K562 (cell line): ENCODE data around the gene PRMT3. TPM values are rescaled to one million over a fixed set of nuclear protein-coding genes. Genes with fewer than 3 reads are reported as not detected.

Experiments used
- ARHGAP35 ChIP-seq: fragments of 450-650 bp; IDR thresholded peaks from 2 replicates; pipeline ENCODE4 v1.6.1; 2018; ENCODE audit not compliant: partially characterized antibody
- ATF3 ChIP-seq, 2 experiments: fragments of 450-650 bp in 1 of 2; sonication (generic) in 1 of 2; formaldehyde crosslinking in 1 of 2; IDR thresholded peaks in 1 of 2; conservative IDR thresholded peaks in 1 of 2; 2 replicates each; pipeline versions ENCODE4 v1.6.1 to v1.8.1; 2016 to 2023; ENCODE audit warnings: mild to moderate bottlenecking in 2 of 2, moderate library complexity in 2 of 2, inconsistent platforms in 1 of 2, missing genetic modification reagents in 1 of 2
- CREM ChIP-seq: IDR thresholded peaks from 2 replicates; pipeline ENCODE4 v1.6.1; 2014; ENCODE audit warnings: antibody characterized with exemption, low read depth
- DPF2 ChIP-seq: fragments of 450-650 bp; IDR thresholded peaks from 2 replicates; pipeline ENCODE4 v1.6.1; 2016
- KLF16 ChIP-seq: IDR thresholded peaks from 2 replicates; pipeline ENCODE4 v1.6.1; 2016; ENCODE audit warnings: antibody characterized with exemption
- MEIS2 ChIP-seq: fragments of 450-650 bp; IDR thresholded peaks from 2 replicates; pipeline ENCODE4 v1.6.1; 2014; ENCODE audit warnings: mild to moderate bottlenecking; ENCODE audit not compliant: partially characterized antibody
- NCOA4 ChIP-seq: fragments of 450-650 bp; IDR thresholded peaks from 2 replicates; pipeline ENCODE4 v1.6.1; 2018; ENCODE audit warnings: mild to moderate bottlenecking; ENCODE audit not compliant: partially characterized antibody
- PBX2 ChIP-seq, 2 experiments: IDR thresholded peaks in 1 of 2; conservative IDR thresholded peaks in 1 of 2; 2 replicates each; pipeline ENCODE4 v1.6.1; 2016; ENCODE audit warnings: low read depth in 2 of 2, mild to moderate bottlenecking in 1 of 2, missing compliant biosample characterization in 1 of 2, missing genetic modification characterization in 1 of 2, moderate library complexity in 1 of 2
- RNF219 ChIP-seq: fragments of 250-450 bp; sonication (Bioruptor Pico); IDR thresholded peaks from 2 replicates; pipeline ENCODE4 v1.5.0; 2022; ENCODE audit warnings: mild to moderate bottlenecking
- SMARCC2 ChIP-seq: fragments of 450-650 bp; IDR thresholded peaks from 2 replicates; pipeline ENCODE4 v1.6.1; 2017; ENCODE audit warnings: antibody characterized with exemption, moderate library complexity, mild to moderate bottlenecking, low read depth
- SMARCE1 ChIP-seq: fragments of 450-650 bp; IDR thresholded peaks from 2 replicates; pipeline ENCODE4 v1.7.1; 2016; ENCODE audit warnings: mild to moderate bottlenecking
- SRSF3 ChIP-seq: fragments of 200-400 bp; formaldehyde crosslinking; IDR thresholded peaks from 2 replicates; pipeline ENCODE4 v1.6.1; 2016; ENCODE audit warnings: mild to moderate bottlenecking, low read length, moderate library complexity; ENCODE audit not compliant: insufficient read depth
- STAT5A ChIP-seq: IDR thresholded peaks from 2 replicates; pipeline ENCODE4 v1.6.1; 2012; ENCODE audit warnings: low read length, inconsistent platforms, borderline replicate concordance
- TBL1XR1 ChIP-seq, 2 experiments: IDR thresholded peaks; 2 replicates each; pipeline ENCODE4 v1.6.1; 2012; ENCODE audit warnings: improper control_type of control experiment in 2 of 2, low read length in 2 of 2, mild to moderate bottlenecking in 1 of 2
- TEAD1 ChIP-seq, 2 experiments: fragments of 450-650 bp in 1 of 2; sonication (generic) in 1 of 2; formaldehyde crosslinking; IDR thresholded peaks; 2 replicates each; pipeline versions ENCODE4 v1.4.0 to v1.8.0; 2020 to 2022; ENCODE audit warnings: mild to moderate bottlenecking in 2 of 2, missing genetic modification reagents in 1 of 2
- TEAD4 ChIP-seq, 2 experiments: sonication (generic) in 1 of 2; formaldehyde crosslinking in 1 of 2; IDR thresholded peaks; 2 replicates each; pipeline versions ENCODE4 v1.6.1 to v1.8.0; 2012 to 2022; ENCODE audit warnings: borderline replicate concordance in 1 of 2, inconsistent platforms in 1 of 2, low read length in 1 of 2, mild to moderate bottlenecking in 1 of 2, missing genetic modification reagents in 1 of 2
- ZBED1 ChIP-seq: IDR thresholded peaks from 2 replicates; pipeline ENCODE4 v1.6.1; 2014
- ZFP36 ChIP-seq: fragments of 150-350 bp; IDR thresholded peaks from 2 replicates; pipeline ENCODE4 v1.6.1; 2018; ENCODE audit warnings: low read length, low read depth; ENCODE audit not compliant: partially characterized antibody
- ZNF316 ChIP-seq: fragments of 450-650 bp; IDR thresholded peaks from 2 replicates; pipeline ENCODE4 v1.6.1; 2016
- ZNF431 ChIP-seq: sonication (generic); formaldehyde crosslinking; IDR thresholded peaks from 2 replicates; pipeline ENCODE4 v1.8.0; 2022; ENCODE audit warnings: mild to moderate bottlenecking, missing genetic modification reagents
- polyA plus RNA-seq, 8 experiments: library from polyadenylated mRNA; depleted of rRNA in 4 of 8; stranded (reverse) in 5 of 8; unstranded in 3 of 8; fragments of >200 nt; fragmentation: Nextera tagmentation in 2 of 8; fragmentation: Illumina TruSeq in 1 of 8; extraction: Ambion mirVana in 2 of 8; extraction: Trizol in 1 of 8; gene quantifications; 2 replicates each; pipeline versions ENCODE4 v1.2.1 to v1.2.3, GENCODE V29; 2011 to 2014; ENCODE audit warnings: inconsistent platforms in 1 of 8, missing spikeins in 1 of 8
- total RNA-seq, 7 experiments: library from RNA; depleted of rRNA in 6 of 7; stranded (reverse); fragments of >200 nt in 6 of 7; fragmentation: Illumina TruSeq in 2 of 7; extraction: Trizol in 2 of 7; gene quantifications; 2 replicates each; pipeline versions ENCODE4 v1.2.1 to v1.2.3, GENCODE V29; 2011 to 2021; ENCODE audit warnings: low replicate concordance in 1 of 7

The PRMT3 gene
- total and polyA plus RNA-seq, 9 of the 15 experiments (the other 6 are each of a cell fraction or from before 2014, with no cell fraction given), result 24.0 to 62.1 (median 44.7) TPM

- TF ChIP-seq ZFP36, result peak; percentile 45
- no peak for TF ChIP-seq SRSF3
- peak; percentile 27; the same call in 1 of the 2 replicates for TF ChIP-seq ATF3 (IDR thresholded peaks at IDR 0.05)
- no peak for TF ChIP-seq ATF3 (CRISPR knock-in tag; conservative IDR thresholded peaks at IDR 0.05)
- peak; percentile 74 for TF ChIP-seq STAT5A
- TF ChIP-seq PBX2 (CRISPR knock-in tag; IDR thresholded peaks at IDR 0.05; ENCODE audit: low read depth), result no peak
- peak; percentile 61 for TF ChIP-seq PBX2 (tag; conservative IDR thresholded peaks at IDR 0.05; ENCODE audit: low read depth)
- no peak for TF ChIP-seq ZNF431
- peak; percentile 78; the same call in 1 of the 2 replicates for TF ChIP-seq SMARCC2
- TF ChIP-seq ARHGAP35, result no peak
- no peak for TF ChIP-seq TEAD1 (CRISPR knock-in tag; IDR thresholded peaks at IDR 0.05)
- TF ChIP-seq KLF16, result peak; percentile 81
- TF ChIP-seq ZBED1, result no peak
- TF ChIP-seq ZNF316, result no peak
- TF ChIP-seq CREM, result peak; percentile 38; the same call in 1 of the 2 replicates
- TF ChIP-seq TBL1XR1 (IDR thresholded peaks at IDR 0.05; ENCODE audit: low read length in 2 of 2), result peak in 1 of 2 experiments; percentile 56; a peak in 1 of 4 replicates
- TF ChIP-seq DPF2, result peak; percentile 85
- TF ChIP-seq TEAD4 (IDR thresholded peaks at IDR 0.05; ENCODE audit: low read length), result peak; percentile 92
- TF ChIP-seq TEAD4 (CRISPR knock-in tag; IDR thresholded peaks at IDR 0.05; ENCODE audit: borderline replicate concordance), result no peak
- peak; percentile 69; the same call in 1 of the 2 replicates for TF ChIP-seq SMARCE1
- TF ChIP-seq MEIS2, result peak; percentile 84
- no peak for TF ChIP-seq NCOA4
- no peak for TF ChIP-seq RNF219 (CRISPR knock-in tag)
These were observed 105.8 kb downstream of the PRMT3 start (continued) for GRCh38 chr11:20493340-20493739.
